HG03159 (cell line): Measurements from ENCODE around the gene PRPF40B.

ENCODE experiments used
- ATAC-seq: cut with Tn5 transposase; IDR thresholded peaks from one replicate; pipeline ENCODE4 v1.9.1; 2021; ENCODE audit warnings: mild to moderate bottlenecking, moderate library complexity; ENCODE audit not compliant: unreplicated experiment

Gene PRPF40B

GRCh38 chr12:49655595-49656236 lies 32.4 kb downstream of the PRPF40B start:
- ATAC-seq = no peak

DNA sequence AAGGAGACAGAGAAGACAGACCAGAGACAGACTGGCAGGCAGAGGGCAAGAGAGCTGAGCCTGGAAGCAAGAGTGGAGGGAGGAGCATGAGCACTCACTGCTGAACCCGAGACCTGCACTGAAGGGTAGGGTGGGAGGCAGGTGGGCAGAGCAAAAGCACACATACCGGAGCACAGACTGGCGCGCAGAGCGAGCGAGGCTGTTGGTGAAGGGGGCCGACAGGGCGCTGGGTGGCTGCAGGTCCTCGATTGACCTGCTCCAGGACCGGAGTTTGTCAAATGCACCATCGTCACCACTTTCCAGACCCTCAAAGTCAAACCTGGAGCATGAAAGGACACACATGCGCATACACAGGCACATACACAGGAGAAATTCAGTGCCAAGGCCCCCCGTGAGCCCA lies 34.9 kb downstream of the PRPF40B start:
- no peak for ATAC-seq

DNA sequence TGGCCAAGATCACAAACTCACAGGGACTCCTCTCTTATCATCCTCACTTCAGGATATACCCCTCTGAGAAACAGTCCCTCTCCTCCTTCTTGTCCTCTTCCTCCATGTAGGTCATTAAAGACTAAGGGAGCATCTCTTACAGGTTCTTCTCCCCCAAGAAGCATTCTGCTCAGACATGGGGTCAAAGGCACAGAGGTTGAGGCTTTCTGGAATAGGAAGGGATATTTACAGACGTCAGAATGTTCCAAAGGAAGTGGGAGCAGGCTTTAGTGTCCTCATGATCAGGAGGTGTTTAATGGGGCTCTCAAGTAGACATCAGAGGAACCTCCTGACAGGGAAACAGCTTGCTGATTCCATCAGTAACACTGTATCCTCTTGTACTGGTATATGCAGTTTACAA lies 36.4 kb downstream of the PRPF40B start:
- no peak for ATAC-seq

- no peak for ATAC-seq
Measured at GRCh38 chr12:49661191-49661590, 37.8 kb downstream of the PRPF40B start.

GRCh38 chr12:49661746-49662145 lies 38.4 kb downstream of the PRPF40B start:
- ATAC-seq = no peak

- ATAC-seq = peak; percentile 69
Measured at GRCh38 chr12:49662998-49663843, 39.9 kb downstream of the PRPF40B start.

DNA sequence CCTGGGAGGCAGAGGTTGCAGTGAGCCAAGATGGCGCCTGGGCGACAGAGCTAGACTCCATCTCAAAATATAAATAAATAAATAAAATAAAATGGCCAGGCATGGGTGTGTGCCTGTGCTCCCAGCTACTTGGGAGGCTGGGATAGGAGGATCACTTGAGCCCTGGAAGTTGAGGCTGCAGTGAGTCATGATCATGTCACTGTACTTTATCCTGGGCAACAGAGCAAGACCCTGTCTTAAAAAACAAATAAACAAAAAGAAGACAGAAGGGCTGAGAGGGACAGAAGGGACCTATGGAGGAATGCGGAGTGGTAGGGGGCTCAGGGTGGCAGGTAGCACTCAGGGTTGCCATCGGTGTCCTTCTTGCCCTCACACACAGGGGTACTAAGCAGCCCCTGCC lies 40.8 kb downstream of the PRPF40B start:
- ATAC-seq = no peak

DNA sequence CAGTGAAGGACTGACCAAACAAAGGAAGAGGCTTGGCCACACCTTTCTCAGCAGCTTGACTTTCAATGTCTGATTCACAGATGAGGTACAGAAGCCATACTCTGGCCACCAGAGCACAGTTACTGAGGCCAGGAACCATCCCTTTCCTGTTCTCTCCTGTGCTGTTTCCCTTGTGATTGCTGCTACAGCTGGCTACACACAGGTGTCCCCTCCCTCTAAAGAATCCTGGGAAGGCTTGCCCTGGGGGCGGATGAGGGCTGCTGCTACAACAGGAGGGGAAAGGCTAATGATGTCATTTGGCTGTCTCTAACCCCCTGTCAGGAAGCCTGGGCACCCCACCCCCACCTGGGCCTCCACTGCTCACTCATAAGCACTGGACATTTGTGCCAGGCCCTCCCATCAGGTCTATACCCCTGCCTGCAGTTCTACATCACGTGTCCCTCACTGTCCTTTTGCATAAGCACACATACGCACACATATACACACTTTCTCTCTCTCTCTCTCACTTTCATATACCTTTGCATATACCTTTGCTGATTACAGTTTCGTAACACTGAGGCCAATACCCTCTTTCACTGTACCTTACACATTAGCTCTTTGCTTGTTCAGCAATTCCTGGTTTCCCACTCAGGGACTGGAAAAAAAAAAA lies 41.4 kb downstream of the PRPF40B start:
- peak; percentile 61 for ATAC-seq

DNA sequence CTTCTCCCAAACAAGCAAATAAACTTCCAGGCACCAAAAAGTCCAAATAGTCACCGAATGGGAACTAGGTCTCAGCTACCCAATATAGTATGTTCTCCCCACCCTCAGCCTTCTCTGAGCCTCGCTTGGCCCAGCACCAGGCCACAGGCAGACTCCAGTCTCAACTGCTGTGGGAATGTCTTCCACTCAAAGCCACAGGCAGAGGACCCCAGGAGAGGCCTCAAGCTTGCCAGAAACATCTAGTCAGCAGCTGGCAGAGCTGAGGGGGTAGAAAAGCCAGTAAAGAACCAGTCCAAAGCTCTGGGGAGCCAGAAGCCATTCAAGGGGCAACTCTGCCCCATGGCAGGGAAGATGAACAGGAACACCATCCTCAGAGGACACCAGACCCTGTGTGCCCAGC lies 42.0 kb downstream of the PRPF40B start:
- ATAC-seq = no peak

- no peak for ATAC-seq
Measured at GRCh38 chr12:49666176-49666575, 42.8 kb downstream of the PRPF40B start.

- no peak for ATAC-seq
Measured at GRCh38 chr12:49667325-49668090, 44.1 kb downstream of the PRPF40B start.

DNA sequence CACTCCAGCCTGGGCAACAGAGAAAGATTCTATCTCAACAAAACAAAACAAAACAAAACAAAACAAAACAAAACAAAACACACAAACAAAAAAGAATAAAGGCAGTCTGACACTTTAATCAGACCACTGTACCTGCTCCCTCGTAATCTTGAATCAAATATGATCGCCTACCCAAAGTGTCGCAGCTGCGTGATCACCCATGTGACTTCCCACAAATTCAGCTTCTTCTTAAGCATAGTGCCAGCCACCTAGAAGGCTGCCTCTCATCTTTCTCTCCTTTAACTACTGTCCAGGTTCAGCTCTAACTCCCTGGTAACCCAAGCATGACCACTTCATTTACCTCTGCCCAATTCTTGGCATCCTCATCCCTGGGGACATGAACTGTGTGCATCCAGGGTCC lies 46.4 kb downstream of the PRPF40B start:
- no peak for ATAC-seq

DNA sequence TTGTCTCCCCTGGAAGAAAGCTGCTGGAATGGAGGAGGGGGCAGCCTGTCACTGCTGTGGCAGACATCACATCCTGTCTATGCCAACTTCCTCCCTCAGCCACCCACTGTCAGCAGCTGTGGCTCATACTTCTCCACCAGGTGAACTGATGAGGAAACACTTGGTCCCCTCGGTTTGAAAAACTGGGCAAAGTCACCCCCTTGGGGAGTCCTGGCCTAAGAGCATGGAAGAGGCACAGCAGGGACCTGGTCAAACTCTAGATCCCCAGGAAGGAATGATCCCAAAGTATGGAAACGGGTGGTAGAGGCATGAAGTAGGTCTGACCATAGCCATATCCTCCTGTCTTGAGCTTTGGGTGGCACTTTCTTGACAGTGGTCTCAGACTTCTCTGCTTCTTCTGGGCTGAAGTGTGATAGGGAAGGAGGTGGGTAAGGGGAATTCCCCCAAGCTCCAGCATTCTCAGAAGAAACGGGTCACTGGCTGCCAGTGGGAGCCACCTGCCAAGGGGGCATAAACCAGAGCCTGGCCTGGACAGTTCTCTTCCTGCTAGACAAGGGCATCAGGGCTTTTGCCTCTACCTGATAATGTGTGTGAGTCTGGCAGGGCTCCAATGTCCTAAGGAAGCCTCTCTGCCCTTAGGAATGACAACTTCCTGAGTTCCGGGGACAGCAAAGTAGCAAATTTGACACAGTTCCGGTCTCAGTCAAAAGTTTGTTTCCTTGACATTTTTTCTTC lies 47.8 kb downstream of the PRPF40B start:
- no peak for ATAC-seq

DNA sequence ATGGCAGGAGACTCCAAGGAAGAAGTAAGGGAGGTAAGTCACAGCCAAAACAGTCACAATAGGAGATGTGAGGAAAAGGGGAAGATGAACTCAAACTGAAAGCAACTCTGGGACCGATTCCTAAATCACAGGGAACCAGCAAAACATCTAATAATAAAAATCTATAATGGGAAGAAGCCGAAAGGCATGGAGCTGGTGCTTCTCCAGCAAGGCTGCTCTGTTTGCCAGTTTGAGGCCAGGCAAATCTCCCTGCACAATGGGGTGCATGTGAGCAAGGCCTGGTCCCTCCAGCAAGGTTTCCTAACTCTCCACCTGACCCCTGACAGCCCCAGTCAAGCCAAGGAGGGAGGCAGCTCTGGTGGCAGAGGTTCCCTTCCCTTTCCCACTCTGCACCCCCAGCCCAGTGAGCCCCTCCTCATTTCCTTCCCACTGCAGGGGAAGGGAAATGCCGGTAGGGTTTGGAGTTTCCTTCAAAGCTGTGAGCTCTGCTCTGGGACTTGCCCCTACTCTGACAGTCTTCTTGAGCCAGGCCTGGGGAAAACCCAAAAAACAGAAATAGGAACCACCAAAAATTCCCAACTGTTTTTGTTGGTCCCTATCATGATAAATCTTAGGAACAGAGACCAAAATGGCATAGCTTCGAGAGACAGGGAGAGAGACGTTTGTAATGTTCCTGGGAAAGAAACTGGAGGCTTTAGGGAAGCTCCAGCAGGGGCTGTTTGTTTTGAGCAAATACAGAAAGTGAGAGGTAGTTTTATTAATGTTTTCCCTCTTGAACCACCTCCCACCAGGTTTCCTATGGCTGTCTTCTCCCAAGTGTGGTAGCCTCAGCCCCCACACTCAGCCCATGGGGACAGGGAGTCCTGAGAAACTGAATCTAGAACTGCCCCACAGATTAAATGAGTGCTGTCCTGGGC lies 49.2 kb downstream of the PRPF40B start:
- ATAC-seq = no peak

- ATAC-seq = no peak
Measured at GRCh38 chr12:49673446-49674317, 50.3 kb downstream of the PRPF40B start.

DNA sequence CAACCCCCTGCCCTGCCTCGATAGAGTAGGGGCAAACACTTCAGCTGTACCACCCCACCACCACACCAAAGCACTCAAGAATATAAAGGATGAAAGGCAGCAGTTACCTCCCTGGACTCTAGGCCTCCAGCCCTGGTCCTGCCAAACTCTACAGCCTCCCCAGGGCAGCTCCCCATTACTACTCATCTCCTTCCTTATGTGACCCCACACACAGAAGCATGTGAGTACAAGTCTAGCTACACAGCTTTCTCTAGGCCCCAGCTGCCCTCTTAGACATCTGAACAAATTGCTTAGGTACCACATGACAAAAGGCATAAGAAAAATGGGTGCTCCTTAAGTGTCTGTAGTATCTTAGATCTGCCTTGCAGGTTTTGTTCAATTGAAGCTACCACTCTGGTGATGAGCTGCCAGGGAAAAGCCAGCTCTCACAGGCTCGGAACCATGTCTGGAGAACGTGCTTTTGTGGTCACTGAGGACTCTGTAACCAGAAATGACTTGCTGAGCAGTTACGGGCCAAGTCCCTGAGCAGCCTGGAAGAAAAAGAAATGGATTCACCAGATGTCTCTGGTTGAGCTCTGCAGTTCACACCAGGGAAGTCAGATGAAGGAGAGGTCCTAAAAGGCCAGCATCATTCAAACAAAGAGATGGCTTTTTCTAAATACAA lies 51.1 kb downstream of the PRPF40B start:
- no peak for ATAC-seq

GRCh38 chr12:49675137-49675536 lies 51.8 kb downstream of the PRPF40B start:
- no peak for ATAC-seq

DNA sequence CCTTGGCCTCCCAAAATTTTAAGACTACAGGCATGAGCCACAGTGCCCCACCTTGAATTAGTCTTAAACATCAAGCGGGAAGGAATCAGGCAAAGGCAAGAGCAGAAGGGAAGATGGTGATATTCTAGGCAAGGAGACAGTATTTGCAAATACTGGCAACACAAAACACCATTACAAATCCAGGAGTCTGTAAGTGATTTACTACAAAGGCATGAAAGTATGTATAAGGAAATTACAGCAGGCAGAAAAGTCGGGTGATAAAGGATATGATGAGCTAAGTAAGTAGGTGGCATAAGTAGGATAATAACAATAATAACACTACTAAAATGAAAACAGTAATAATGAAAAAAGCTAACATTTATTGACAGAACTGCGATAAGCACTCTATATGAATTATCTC lies 55.4 kb downstream of the PRPF40B start:
- no peak for ATAC-seq
